ENCODE measurements around the gene FSD1. TPM values are rescaled to one million over a fixed set of nuclear protein-coding genes. Genes with fewer than 3 reads are reported as not detected.

Gene FSD1
- polyA plus RNA-seq, 1 donor from 2014 or later: 114 TPM

GRCh38 chr19:4295972-4296771, 8.2 kb upstream of the FSD1 start:
- no peak for TF ChIP-seq EZH2 (IDR thresholded peaks at IDR 0.05; ENCODE audit: borderline replicate concordance, insufficient read depth, low read length, poor library complexity, severe bottlenecking)
- TF ChIP-seq MXI1 (conservative IDR thresholded peaks at IDR 0.05; ENCODE audit: poor library complexity, severe bottlenecking): no peak
- no peak for TF ChIP-seq SMC3 (conservative IDR thresholded peaks at IDR 0.05; ENCODE audit: poor library complexity)
- no peak for TF ChIP-seq CTCF (IDR thresholded peaks at IDR 0.05; ENCODE audit: poor library complexity, severe bottlenecking)
- TF ChIP-seq RAD21 (conservative IDR thresholded peaks at IDR 0.05): no peak
- TF ChIP-seq EP300 (conservative IDR thresholded peaks at IDR 0.05; ENCODE audit: poor library complexity, severe bottlenecking): no peak
- no peak for TF ChIP-seq POLR2AphosphoS5 (IDR thresholded peaks at IDR 0.05)
- no peak for TF ChIP-seq TAF1 (IDR thresholded peaks at IDR 0.05; ENCODE audit: low read depth)
- no peaks in the 10 kb centered on the region for H3F3A ChIP-seq (ENCODE audit: insufficient read depth, low read length, poor library complexity, severe bottlenecking)
- H3K9ac ChIP-seq (ENCODE audit: low read length): no peak overlapping the region
- H3K4me3 ChIP-seq (ENCODE audit: low read length): no peak overlapping the region
- H3K36me3 ChIP-seq (ENCODE audit: insufficient read depth, low read length): no peaks in the 10 kb centered on the region
- no peaks in the 10 kb centered on the region for H3K79me2 ChIP-seq (replicated peaks; ENCODE audit: insufficient read depth, low read length)
- H3K4me2 ChIP-seq (ENCODE audit: low read length): no peak overlapping the region
- no peaks in the 10 kb centered on the region for H4K20me1 ChIP-seq (ENCODE audit: insufficient read depth)
- H3K9me3 ChIP-seq (ENCODE audit: low read length): no peaks in the 10 kb centered on the region
- no peaks in the 10 kb centered on the region for H3K9me2 ChIP-seq (ENCODE audit: insufficient read depth, low read length)
- H2AFZ ChIP-seq (ENCODE audit: low read depth, low read length): no peak overlapping the region
- H3K27me3 ChIP-seq (ENCODE audit: insufficient read depth, low read depth, low read length): no peaks in the 10 kb centered on the region
- no peak overlapping the region for H3K27ac ChIP-seq (ENCODE audit: low read length)

- TF ChIP-seq TAF1 (IDR thresholded peaks at IDR 0.05; ENCODE audit: low read depth) (no peak), EZH2 (IDR thresholded peaks at IDR 0.05; ENCODE audit: borderline replicate concordance, insufficient read depth, low read length, poor library complexity, severe bottlenecking) (no peak), RAD21 (conservative IDR thresholded peaks at IDR 0.05) (no peak), SMC3 (conservative IDR thresholded peaks at IDR 0.05; ENCODE audit: poor library complexity) (no peak), POLR2AphosphoS5 (IDR thresholded peaks at IDR 0.05) (no peak), EP300 (conservative IDR thresholded peaks at IDR 0.05; ENCODE audit: poor library complexity, severe bottlenecking) (no peak), CTCF (IDR thresholded peaks at IDR 0.05; ENCODE audit: poor library complexity, severe bottlenecking) (no peak), MXI1 (conservative IDR thresholded peaks at IDR 0.05; ENCODE audit: poor library complexity, severe bottlenecking) (no peak), REST (IDR thresholded peaks at IDR 0.05; ENCODE audit: borderline replicate concordance) (no peak)
- H3K9me2 ChIP-seq (ENCODE audit: insufficient read depth, low read length): no peaks in the 10 kb centered on the region
These were observed 6.2 kb upstream of the FSD1 start for GRCh38 chr19:4297901-4298809.

More at GRCh38 chr19:4297901-4298809, 6.2 kb upstream of the FSD1 start:
- H3K4me3 ChIP-seq (ENCODE audit: low read length): no peak overlapping the region
- no peak overlapping the region for H3K9ac ChIP-seq (ENCODE audit: low read length)
- no peaks in the 10 kb centered on the region for H3K79me2 ChIP-seq (replicated peaks; ENCODE audit: insufficient read depth, low read length)
- no peaks in the 10 kb centered on the region for H4K20me1 ChIP-seq (ENCODE audit: insufficient read depth)
- no peaks in the 10 kb centered on the region for H3K9me3 ChIP-seq (ENCODE audit: low read length)
- no peaks in the 10 kb centered on the region for H3K36me3 ChIP-seq (ENCODE audit: insufficient read depth, low read length)
- H3K4me2 ChIP-seq (ENCODE audit: low read length): no peak overlapping the region
- no peak overlapping the region for H2AFZ ChIP-seq (ENCODE audit: low read depth, low read length)
- no peak overlapping the region for H3K27ac ChIP-seq (ENCODE audit: low read length)
- no peaks in the 10 kb centered on the region for H3K27me3 ChIP-seq (ENCODE audit: insufficient read depth, low read depth, low read length)
- H3F3A ChIP-seq (ENCODE audit: insufficient read depth, low read length, poor library complexity, severe bottlenecking): no peaks in the 10 kb centered on the region
